ENCODE data around the gene DDX24. TPM values are rescaled to one million over a fixed set of nuclear protein-coding genes. Genes with fewer than 3 reads are reported as not detected.

The DDX24 gene
- total and polyA plus RNA-seq, 11 donors, result 113 to 268 (median 204) TPM

- TF ChIP-seq POLR2A (IDR thresholded peaks at IDR 0.05) (no peak), CTCF (IDR thresholded peaks at IDR 0.05) (no peak)
- intact Hi-C loops (cut with DNase I), result loop anchor here in 2 of 10 donors (10.0 kb wide), 1 partner anchor 353 kb away; no protein-coding TSS in a partner anchor
- DNase-seq, result no peak
These were observed 72.8 kb downstream of the DDX24 start for GRCh38 chr14:94008234-94008633.

GRCh38 chr14:94005324-94006073 is 75.5 kb downstream of the DDX24 start:
- ATAC-seq (no peak), DNase-seq (no peak)
- Histone ChIP-seq H3K36me3 (no peaks in the 10 kb centered on the region), H3K4me1 (peaks cover 0 to 12% (median 2%) of the 10 kb centered on the region in 12 donors), H3K27me3 (peaks cover 0 to 5% (median 0%) of the 10 kb centered on the region in 9 donors), H3K27ac (no peak overlapping the region), H3K4me3 (no peak overlapping the region), H3K9me3 (no peaks in the 10 kb centered on the region)
- TF ChIP-seq POLR2A (IDR thresholded peaks at IDR 0.05) (no peak), CTCF (IDR thresholded peaks at IDR 0.05) (peak in 5 of 12 donors; percentile 17 to 44 (median 32))
- WGBS, 4 donors, result 49 to 57% (median 54%) methylated on average over 14 of the region's 14 CpGs
- intact Hi-C loops (cut with DNase I), result loop anchor here in 2 of 10 donors (10.0 kb wide), 1 partner anchor 351 kb away; no protein-coding TSS in a partner anchor

More at GRCh38 chr14:94008234-94008633, 72.8 kb downstream of the DDX24 start:
- H3K27me3 ChIP-seq, result peaks cover 0 to 7% (median 0%) of the 10 kb centered on the region in 9 donors
- H3K36me3 ChIP-seq, result no peaks in the 10 kb centered on the region
- H3K4me3 ChIP-seq, result no peak overlapping the region
- no peak overlapping the region for H3K27ac ChIP-seq
- ATAC-seq, result no peak
- H3K9me3 ChIP-seq, result no peaks in the 10 kb centered on the region
- WGBS, 4 donors, result 70 to 83% (median 78%) methylated on average over 3 of the region's 3 CpGs
- peaks cover 0 to 5% (median 0%) of the 10 kb centered on the region in 12 donors for H3K4me1 ChIP-seq

GRCh38 chr14:94004015-94004414 is 77.0 kb downstream of the DDX24 start:
- 71 to 91% (median 78%) methylated on average over 6 to 8 of the region's 8 CpGs for WGBS, 4 donors
- peak in 1 of 4 donors; percentile 11 for ATAC-seq

More at GRCh38 chr14:94004015-94004414, 77.0 kb downstream of the DDX24 start:
- Histone ChIP-seq H3K4me1 (peaks cover 0 to 11% (median 3%) of the 10 kb centered on the region in 12 donors), H3K4me3 (no peak overlapping the region), H3K9me3 (no peaks in the 10 kb centered on the region), H3K27me3 (peaks cover 0 to 4% (median 0%) of the 10 kb centered on the region in 9 donors), H3K36me3 (no peaks in the 10 kb centered on the region), H3K27ac (no peak overlapping the region)
- intact Hi-C loops (cut with DNase I), result loop anchor here in 4 of 10 donors (5.0 to 10.0 kb wide), 3 partner anchors 62 to 349 kb away; no protein-coding TSS in a partner anchor
- TF ChIP-seq POLR2A (IDR thresholded peaks at IDR 0.05), result no peak
- TF ChIP-seq CTCF (IDR thresholded peaks at IDR 0.05), result no peak
- no peak for DNase-seq

All from heart left ventricle (tissue), 16 donors.